A673 (cell line): ENCODE measurements around the gene SLC6A18.

Experiments
- EZH2 ChIP-seq: fragments of 200-600 bp; sonication (generic); IDR thresholded peaks from 2 replicates; pipeline ENCODE4 v1.6.1; 2017; ENCODE audit warnings: borderline replicate concordance, low read depth, mild to moderate bottlenecking, mixed read lengths, antibody characterized with exemption, low read length; ENCODE audit not compliant: poor library complexity, severe bottlenecking
- TF ChIP-seq, protein P1 (sequence below): fragments of 300-800, 200-600 bp; sonication (generic); conservative IDR thresholded peaks from 2 replicates; pipeline ENCODE4 v1.5.1; 2017; ENCODE audit warnings: low read depth, mild to moderate bottlenecking, antibody characterized with exemption, low read length, moderate library complexity, mixed read lengths

DNA sequence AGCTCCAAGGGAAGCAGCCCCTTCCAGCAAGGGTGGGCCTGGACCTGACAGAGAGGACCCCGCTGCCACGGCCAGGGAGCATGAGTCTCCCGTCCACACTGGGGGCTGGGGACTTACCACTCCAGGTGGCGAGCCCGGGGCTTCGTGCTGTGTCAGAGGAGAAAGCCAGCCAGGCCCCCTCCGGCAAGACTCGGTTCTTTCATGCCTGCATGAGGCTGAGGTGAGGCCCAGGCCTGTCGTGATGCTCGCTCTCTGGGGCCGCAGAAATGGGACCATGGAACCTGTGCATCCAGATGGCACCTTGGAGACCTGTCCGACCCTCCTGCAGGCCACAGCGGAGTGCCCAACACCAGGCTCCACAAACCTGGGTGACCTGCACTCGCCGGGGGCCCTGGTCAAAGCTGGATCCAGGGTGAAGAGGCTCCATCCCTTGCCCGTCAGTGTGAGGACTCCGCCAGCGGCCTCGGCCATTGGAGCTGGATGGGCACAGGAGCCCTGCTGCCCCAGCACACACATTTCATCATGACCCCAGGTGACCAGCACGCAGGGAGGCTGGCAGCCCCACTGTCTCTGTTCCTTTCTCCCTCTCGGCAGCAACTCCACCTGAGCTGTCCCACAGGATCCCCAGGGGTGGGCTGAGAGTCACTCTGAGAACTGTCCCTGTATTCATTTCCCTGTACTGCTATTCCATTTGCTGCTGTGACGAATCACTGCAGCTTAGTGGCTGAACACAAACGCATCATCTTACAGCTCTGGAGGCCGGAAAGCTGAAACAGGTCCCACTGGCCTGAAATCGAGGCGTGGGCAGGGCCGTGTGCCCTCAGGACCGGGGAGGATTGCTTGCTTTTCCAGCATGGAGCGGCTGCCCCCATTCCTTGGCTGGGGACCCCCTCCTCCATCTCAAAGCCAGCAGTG, 24.4 kb downstream of the SLC6A18 start:
- TF ChIP-seq, protein P1, sequence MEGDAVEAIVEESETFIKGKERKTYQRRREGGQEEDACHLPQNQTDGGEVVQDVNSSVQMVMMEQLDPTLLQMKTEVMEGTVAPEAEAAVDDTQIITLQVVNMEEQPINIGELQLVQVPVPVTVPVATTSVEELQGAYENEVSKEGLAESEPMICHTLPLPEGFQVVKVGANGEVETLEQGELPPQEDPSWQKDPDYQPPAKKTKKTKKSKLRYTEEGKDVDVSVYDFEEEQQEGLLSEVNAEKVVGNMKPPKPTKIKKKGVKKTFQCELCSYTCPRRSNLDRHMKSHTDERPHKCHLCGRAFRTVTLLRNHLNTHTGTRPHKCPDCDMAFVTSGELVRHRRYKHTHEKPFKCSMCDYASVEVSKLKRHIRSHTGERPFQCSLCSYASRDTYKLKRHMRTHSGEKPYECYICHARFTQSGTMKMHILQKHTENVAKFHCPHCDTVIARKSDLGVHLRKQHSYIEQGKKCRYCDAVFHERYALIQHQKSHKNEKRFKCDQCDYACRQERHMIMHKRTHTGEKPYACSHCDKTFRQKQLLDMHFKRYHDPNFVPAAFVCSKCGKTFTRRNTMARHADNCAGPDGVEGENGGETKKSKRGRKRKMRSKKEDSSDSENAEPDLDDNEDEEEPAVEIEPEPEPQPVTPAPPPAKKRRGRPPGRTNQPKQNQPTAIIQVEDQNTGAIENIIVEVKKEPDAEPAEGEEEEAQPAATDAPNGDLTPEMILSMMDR: no peak
- TF ChIP-seq EZH2: no peak
